IMR-90 (cell line): ENCODE results near the gene PCSK2. TPM values are rescaled to one million over a fixed set of nuclear protein-coding genes. Genes with fewer than 3 reads are reported as not detected.

Source experiments
- ATAC-seq: fragments of 200-7000 bp; cut with Tn5 transposase; 2 replicates; pipeline ENCODE4 v1.9.1; 2020; ENCODE audit warnings: low read depth, mild to moderate bottlenecking, moderate library complexity
- BruUV-seq: library from RNA; stranded (reverse); fragments of 400-500 nt; replicated peaks from 2 replicates; lab custom pipeline; 2021; lab: Mats Ljungman, UMichigan
- CTCF ChIA-PET: fragments of 300-600 bp; formaldehyde crosslinking; extraction: SDS; loops from one replicate; lab custom pipeline; 2021; ENCODE audit warnings: antibody characterized with exemption; lab: Yijun Ruan, JAX
- POLR2A ChIA-PET: fragments of 300-600 bp; sonication (Branson Sonifier 250); formaldehyde crosslinking; loops from one replicate; lab custom pipeline; 2022; ENCODE audit warnings: antibody characterized with exemption; ENCODE audit not compliant: unreplicated experiment; lab: Charles Lee
- DNase-seq: peaks from one replicate; pipeline ENCODE4 v3.0.0; 2013
- H2AFZ ChIP-seq: replicated peaks from 2 replicates; pipeline ENCODE3; 2013; ENCODE audit warnings: low read length, mild to moderate bottlenecking; ENCODE audit not compliant: poor library complexity
- H2AK5ac ChIP-seq: 2 replicates; pipeline ENCODE4 v1.6.1; 2013; ENCODE audit warnings: low read depth, low read length, inconsistent platforms
- H2AK9ac ChIP-seq: replicated peaks from 2 replicates; pipeline ENCODE3; 2013; ENCODE audit warnings: mild to moderate bottlenecking, low read depth, low read length, moderate library complexity; ENCODE audit not compliant: poor library complexity
- H2BK120ac ChIP-seq: 2 replicates; pipeline ENCODE4 v1.6.1; 2013; ENCODE audit warnings: low read depth, low read length, inconsistent platforms
- H2BK15ac ChIP-seq: 3 replicates; pipeline ENCODE4 v1.6.1; 2013; ENCODE audit warnings: low read depth, low read length, inconsistent platforms
- H2BK20ac ChIP-seq: 2 replicates; pipeline ENCODE4 v1.6.1; 2013; ENCODE audit warnings: low read depth, mild to moderate bottlenecking, inconsistent platforms, low read length, moderate library complexity
- H2BK5ac ChIP-seq: 2 replicates; pipeline ENCODE4 v1.6.1; 2013; ENCODE audit warnings: mild to moderate bottlenecking, low read depth, low read length, inconsistent platforms; ENCODE audit not compliant: poor library complexity, severe bottlenecking
- H3K14ac ChIP-seq: replicated peaks from 2 replicates; pipeline ENCODE4 v1.6.1; 2013; ENCODE audit warnings: low read depth, low read length, inconsistent platforms
- H3K18ac ChIP-seq: 2 replicates; pipeline ENCODE4 v1.6.1; 2013; ENCODE audit warnings: low read depth, low read length, control low read depth
- H3K23ac ChIP-seq: 2 replicates; pipeline ENCODE4 v1.6.1; 2013; ENCODE audit warnings: low read depth, low read length, inconsistent platforms
- H3K27ac ChIP-seq: 2 replicates; pipeline ENCODE4 v1.5.1; 2013; ENCODE audit warnings: mild to moderate bottlenecking, control low read depth, low read length; ENCODE audit not compliant: insufficient read depth
- H3K27me3 ChIP-seq: 2 replicates; pipeline ENCODE4 v1.6.1; 2013; ENCODE audit warnings: low read length; ENCODE audit not compliant: control insufficient read depth, insufficient read depth
- H3K36me3 ChIP-seq: 2 replicates; pipeline ENCODE4 v1.6.1; 2013; ENCODE audit warnings: low read length, mixed read lengths; ENCODE audit not compliant: control insufficient read depth, insufficient read depth
- H3K4ac ChIP-seq: 2 replicates; pipeline ENCODE4 v1.6.1; 2013; ENCODE audit warnings: low read depth, low read length, inconsistent platforms
- H3K4me1 ChIP-seq: 2 replicates; pipeline ENCODE4 v1.6.1; 2013; ENCODE audit warnings: low read length, mixed read lengths; ENCODE audit not compliant: control insufficient read depth, insufficient read depth
- H3K4me2 ChIP-seq: 2 replicates; pipeline ENCODE4 v1.6.1; 2013; ENCODE audit warnings: low read depth, mild to moderate bottlenecking, control low read depth, low read length, moderate library complexity
- H3K4me3 ChIP-seq: 2 replicates; pipeline ENCODE4 v1.5.1; 2013; ENCODE audit warnings: low read depth, mild to moderate bottlenecking, control low read depth, low read length, moderate library complexity; ENCODE audit not compliant: insufficient read depth
- H3K56ac ChIP-seq: 2 replicates; pipeline ENCODE4 v1.6.1; 2013; ENCODE audit warnings: low read length, inconsistent platforms; ENCODE audit not compliant: insufficient read depth; ENCODE audit errors: extremely low read depth
- H3K79me1 ChIP-seq, 2 experiments: 2 replicates each; pipeline ENCODE4 v1.6.1; 2013; ENCODE audit warnings: low read length in 2 of 2, inconsistent platforms in 1 of 2, low read depth in 1 of 2
- H3K9ac ChIP-seq: 2 replicates; pipeline ENCODE4 v1.6.1; 2013; ENCODE audit warnings: low read depth, low read length, control low read depth
- H3K9me1 ChIP-seq: 2 replicates; pipeline ENCODE4 v1.6.1; 2013; ENCODE audit warnings: low read length, inconsistent platforms; ENCODE audit not compliant: insufficient read depth
- H3K9me3 ChIP-seq: 2 replicates; pipeline ENCODE4 v1.6.1; 2013; ENCODE audit warnings: low read length; ENCODE audit not compliant: control insufficient read depth, insufficient read depth
- H4K20me1 ChIP-seq: 2 replicates; pipeline ENCODE4 v1.6.1; 2013; ENCODE audit warnings: low read length, inconsistent platforms; ENCODE audit not compliant: insufficient read depth
- H4K5ac ChIP-seq: 2 replicates; pipeline ENCODE4 v1.6.1; 2013; ENCODE audit warnings: mild to moderate bottlenecking, low read depth, low read length, control low read depth
- H4K8ac ChIP-seq, 2 experiments: 2 replicates each; pipeline ENCODE4 v1.6.1; 2013; ENCODE audit warnings: low read depth in 2 of 2, low read length in 2 of 2, control low read depth in 1 of 2, inconsistent platforms in 1 of 2
- H4K91ac ChIP-seq: 2 replicates; pipeline ENCODE4 v1.6.1; 2013; ENCODE audit warnings: low read depth, low read length, inconsistent platforms; ENCODE audit not compliant: insufficient read depth
- BHLHE40 ChIP-seq: fragments of 150-350 bp; IDR thresholded peaks from 2 replicates; pipeline ENCODE4 v1.6.1; 2016; ENCODE audit warnings: mild to moderate bottlenecking, low read depth, low read length
- CEBPB ChIP-seq: IDR thresholded peaks from 2 replicates; pipeline ENCODE4 v1.6.1; 2012; ENCODE audit warnings: low read depth, low read length, improper control_type of control experiment
- CHD1 ChIP-seq: IDR thresholded peaks from 2 replicates; pipeline ENCODE4 v1.6.1; 2012; ENCODE audit warnings: low read depth, low read length, improper control_type of control experiment
- FOS ChIP-seq: fragments of 150-350 bp; IDR thresholded peaks from 2 replicates; pipeline ENCODE4 v1.6.1; 2016; ENCODE audit warnings: low read depth, low read length
- MAFK ChIP-seq: IDR thresholded peaks from 2 replicates; pipeline ENCODE4 v1.6.1; 2012; ENCODE audit warnings: low read depth, low read length, improper control_type of control experiment
- MAZ ChIP-seq: IDR thresholded peaks from 2 replicates; pipeline ENCODE4 v1.6.1; 2012; ENCODE audit warnings: low read depth, mild to moderate bottlenecking, low read length, improper control_type of control experiment, moderate library complexity, borderline replicate concordance
- MXI1 ChIP-seq: IDR thresholded peaks from 2 replicates; pipeline ENCODE4 v1.6.1; 2012; ENCODE audit warnings: low read depth, mild to moderate bottlenecking, low read length, moderate library complexity, borderline replicate concordance
- NFE2L2 ChIP-seq: fragments of 150-350 bp; IDR thresholded peaks from 2 replicates; pipeline ENCODE4 v1.6.1; 2016; ENCODE audit warnings: low read depth, mild to moderate bottlenecking, low read length
- POLR2A ChIP-seq: IDR thresholded peaks from 2 replicates; pipeline ENCODE4 v1.6.1; 2012; ENCODE audit warnings: mild to moderate bottlenecking, low read depth, low read length
- RAD21 ChIP-seq: IDR thresholded peaks from 2 replicates; pipeline ENCODE4 v1.6.1; 2012; ENCODE audit warnings: low read length, improper control_type of control experiment
- RCOR1 ChIP-seq: IDR thresholded peaks from 2 replicates; pipeline ENCODE4 v1.6.1; 2012; ENCODE audit warnings: mild to moderate bottlenecking, low read length, improper control_type of control experiment; ENCODE audit not compliant: insufficient replicate concordance
- RFX5 ChIP-seq: IDR thresholded peaks from 2 replicates; pipeline ENCODE4 v1.8.0; 2012; ENCODE audit warnings: low read depth, mild to moderate bottlenecking, low read length, moderate library complexity
- SMC3 ChIP-seq: fragments of 150-350 bp; IDR thresholded peaks from 2 replicates; pipeline ENCODE4 v1.6.1; 2016; ENCODE audit warnings: low read depth, mild to moderate bottlenecking, antibody characterized with exemption, low read length, moderate library complexity
- WGBS, 2 experiments: methylation state at CpG; one replicate each; pipeline versions ENCODE4 v1.1.5 to v1.1.7; 2013; ENCODE audit warnings: missing lambda C conversion rate in 2 of 2; ENCODE audit not compliant: insufficient read length in 1 of 2; ENCODE audit errors: extremely low coverage in 2 of 2; 5-methylcytosine and 5-hydroxymethylcytosine counted together
- dilution Hi-C: fragments of 300-500 bp; cut with HindIII; formaldehyde crosslinking; loops from one replicate; pipeline ENCODE4 v1.14.3; 2018; ENCODE audit warnings: low sequenced_read_pairs; ENCODE audit not compliant: unreplicated experiment
- in situ Hi-C: fragments of 300-500 bp; cut with MboI; formaldehyde crosslinking; loops from 3 replicates; pipeline ENCODE4 v1.14.3; 2019; ENCODE audit warnings: low sequenced_read_pairs, inconsistent platforms, mixed read lengths
- intact Hi-C: fragments of 100-400 bp; cut with micrococcal nuclease; formaldehyde crosslinking; loops from 2 replicates; pipeline ENCODE4 v1.10.0; 2022
- polyA plus RNA-seq, 3 experiments: library from polyadenylated mRNA; depleted of rRNA; stranded (reverse); fragments of >200 nt; gene quantifications; 2 replicates each; pipeline ENCODE4 v1.2.3, GENCODE V29; 2012; ENCODE audit warnings: low replicate concordance in 1 of 3
- total RNA-seq: library from RNA; depleted of rRNA; stranded (reverse); fragments of >200 nt; gene quantifications from 2 replicates; pipeline ENCODE4 v1.2.3, GENCODE V29; 2012
- TF ChIP-seq, protein P1 (sequence below): conservative IDR thresholded peaks from 2 replicates; pipeline ENCODE4 v1.5.1; 2012; ENCODE audit warnings: mild to moderate bottlenecking, low read depth, low read length, improper control_type of control experiment
- TF ChIP-seq, protein P2 (sequence below): fragments of 150-350 bp; IDR thresholded peaks from 2 replicates; pipeline ENCODE4 v1.6.1; 2016; ENCODE audit warnings: low read depth, mild to moderate bottlenecking, low read length, moderate library complexity, borderline replicate concordance
- TF ChIP-seq, protein P3 (sequence below): fragments of 150-350 bp; IDR thresholded peaks from 2 replicates; pipeline ENCODE4 v1.6.1; 2017; ENCODE audit warnings: mild to moderate bottlenecking, antibody characterized with exemption, low read length, low read depth

The PCSK2 gene
- total and polyA plus RNA-seq, 2 of the 4 experiments (the other 2 are of a cell fraction) = not detected

DNA sequence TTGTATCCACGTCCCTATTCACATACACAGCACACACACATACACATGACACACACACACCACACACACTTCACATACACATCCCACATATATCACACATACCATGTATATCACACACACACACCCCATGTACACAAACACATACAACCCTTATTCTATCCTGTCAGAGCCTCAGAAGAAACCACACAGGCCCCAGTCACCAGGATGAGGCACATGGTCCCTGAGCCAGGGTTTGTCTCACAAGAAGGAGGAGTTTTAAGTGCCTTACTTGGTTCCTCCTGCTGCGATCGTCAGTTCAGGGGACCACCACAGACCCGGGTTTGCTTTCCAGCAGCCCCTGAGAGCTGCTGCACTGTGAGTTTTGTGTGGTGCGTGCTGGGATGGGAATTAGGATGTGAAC is 280.7 kb downstream of the PCSK2 start:
- H2AFZ ChIP-seq = no peak overlapping the region
- DNase-seq (no peak), ATAC-seq (no peak)
- intact Hi-C loops = loop anchor here (5.0 to 10.0 kb wide), 2 partner anchors 107 to 390 kb away; no protein-coding TSS in a partner anchor
- in situ Hi-C loops = loop anchor here (10.0 kb wide), 1 partner anchor 767 kb away; no protein-coding TSS in a partner anchor
- TF ChIP-seq BHLHE40 (no peak), RCOR1 (no peak), FOS (no peak), CHD1 (no peak), CEBPB (no peak), POLR2A (no peak), MXI1 (no peak), MAFK (no peak), SMC3 (no peak), RFX5 (no peak), MAZ (no peak), RAD21 (no peak), NFE2L2 (no peak)
- TF ChIP-seq, protein P1, sequence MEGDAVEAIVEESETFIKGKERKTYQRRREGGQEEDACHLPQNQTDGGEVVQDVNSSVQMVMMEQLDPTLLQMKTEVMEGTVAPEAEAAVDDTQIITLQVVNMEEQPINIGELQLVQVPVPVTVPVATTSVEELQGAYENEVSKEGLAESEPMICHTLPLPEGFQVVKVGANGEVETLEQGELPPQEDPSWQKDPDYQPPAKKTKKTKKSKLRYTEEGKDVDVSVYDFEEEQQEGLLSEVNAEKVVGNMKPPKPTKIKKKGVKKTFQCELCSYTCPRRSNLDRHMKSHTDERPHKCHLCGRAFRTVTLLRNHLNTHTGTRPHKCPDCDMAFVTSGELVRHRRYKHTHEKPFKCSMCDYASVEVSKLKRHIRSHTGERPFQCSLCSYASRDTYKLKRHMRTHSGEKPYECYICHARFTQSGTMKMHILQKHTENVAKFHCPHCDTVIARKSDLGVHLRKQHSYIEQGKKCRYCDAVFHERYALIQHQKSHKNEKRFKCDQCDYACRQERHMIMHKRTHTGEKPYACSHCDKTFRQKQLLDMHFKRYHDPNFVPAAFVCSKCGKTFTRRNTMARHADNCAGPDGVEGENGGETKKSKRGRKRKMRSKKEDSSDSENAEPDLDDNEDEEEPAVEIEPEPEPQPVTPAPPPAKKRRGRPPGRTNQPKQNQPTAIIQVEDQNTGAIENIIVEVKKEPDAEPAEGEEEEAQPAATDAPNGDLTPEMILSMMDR = no peak
- TF ChIP-seq, protein P2, sequence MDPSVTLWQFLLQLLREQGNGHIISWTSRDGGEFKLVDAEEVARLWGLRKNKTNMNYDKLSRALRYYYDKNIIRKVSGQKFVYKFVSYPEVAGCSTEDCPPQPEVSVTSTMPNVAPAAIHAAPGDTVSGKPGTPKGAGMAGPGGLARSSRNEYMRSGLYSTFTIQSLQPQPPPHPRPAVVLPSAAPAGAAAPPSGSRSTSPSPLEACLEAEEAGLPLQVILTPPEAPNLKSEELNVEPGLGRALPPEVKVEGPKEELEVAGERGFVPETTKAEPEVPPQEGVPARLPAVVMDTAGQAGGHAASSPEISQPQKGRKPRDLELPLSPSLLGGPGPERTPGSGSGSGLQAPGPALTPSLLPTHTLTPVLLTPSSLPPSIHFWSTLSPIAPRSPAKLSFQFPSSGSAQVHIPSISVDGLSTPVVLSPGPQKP = no peak
- TF ChIP-seq, protein P3, sequence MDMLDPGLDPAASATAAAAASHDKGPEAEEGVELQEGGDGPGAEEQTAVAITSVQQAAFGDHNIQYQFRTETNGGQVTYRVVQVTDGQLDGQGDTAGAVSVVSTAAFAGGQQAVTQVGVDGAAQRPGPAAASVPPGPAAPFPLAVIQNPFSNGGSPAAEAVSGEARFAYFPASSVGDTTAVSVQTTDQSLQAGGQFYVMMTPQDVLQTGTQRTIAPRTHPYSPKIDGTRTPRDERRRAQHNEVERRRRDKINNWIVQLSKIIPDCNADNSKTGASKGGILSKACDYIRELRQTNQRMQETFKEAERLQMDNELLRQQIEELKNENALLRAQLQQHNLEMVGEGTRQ = no peak
- H3K27me3 ChIP-seq = peaks cover 7% of the 10 kb centered on the region; the same call in 1 of the 2 replicates
- H3K18ac ChIP-seq = no peak overlapping the region
- no peaks in the 10 kb centered on the region for H3K9me3 ChIP-seq
- no peaks in the 10 kb centered on the region for H4K20me1 ChIP-seq
- no peak overlapping the region for H4K8ac ChIP-seq
- H2AK5ac ChIP-seq = no peak overlapping the region
- H3K14ac ChIP-seq = no peak overlapping the region
- no peaks in the 10 kb centered on the region for H3K79me1 ChIP-seq
- WGBS, 2 experiments = 88% methylated on average over 1 of the region's 5 CpGs; no CpG with 5 or more reads in 1 of the 2 experiments
- no peak overlapping the region for H4K91ac ChIP-seq
- H3K23ac ChIP-seq = no peak overlapping the region
- H2BK120ac ChIP-seq = no peak overlapping the region
- no peak overlapping the region for H3K4me2 ChIP-seq
- H2AK9ac ChIP-seq = no peak overlapping the region
- H4K5ac ChIP-seq = no peak overlapping the region
- H3K4ac ChIP-seq = peak overlapping the region; percentile 22; the same call in 1 of the 2 replicates
- POLR2A ChIA-PET = no interaction called here
- CTCF ChIA-PET = no interaction called here
- dilution Hi-C loops = no loop called here
- H3K4me3 ChIP-seq = no peak overlapping the region
- BruUV-seq = no TSS peak
- no peaks in the 10 kb centered on the region for H3K36me3 ChIP-seq
- no peak overlapping the region for H2BK15ac ChIP-seq
- peaks cover 4% of the 10 kb centered on the region; the same call in 1 of the 2 replicates for H3K4me1 ChIP-seq
- H3K56ac ChIP-seq = no peak overlapping the region
- no peak overlapping the region for H3K9ac ChIP-seq
- no peak overlapping the region for H3K27ac ChIP-seq
- no peak overlapping the region; the same call in 1 of the 2 replicates for H2BK20ac ChIP-seq
- H3K9me1 ChIP-seq = no peaks in the 10 kb centered on the region
- no peak overlapping the region for H2BK5ac ChIP-seq
